Cardiac fibroblast (primary cell): ENCODE data around the gene TMPRSS3.

Source experiments
- DNase-seq, 2 donors: peaks; one replicate each; pipeline versions ENCODE4 v3.0.0 to v3.0.0-alpha.2; 2010; ENCODE audit warnings: low read depth in 2 of 2
- H3K4me3 ChIP-seq, 2 donors: replicated peaks in 1 of 2; 1 replicate in 1 of 2; 2 replicates in 1 of 2; pipeline ENCODE4 v1.5.1; 2011; ENCODE audit warnings: low read depth in 2 of 2, low read length in 2 of 2, mild to moderate bottlenecking in 2 of 2, moderate library complexity in 1 of 2
- CTCF ChIP-seq: IDR thresholded peaks from one replicate; pipeline ENCODE4 v1.5.1; 2011; ENCODE audit warnings: low read depth, mild to moderate bottlenecking, low read length, inconsistent platforms

The TMPRSS3 gene

GRCh38 chr21:42429021-42429420 lies 33.2 kb upstream of the TMPRSS3 start:
- no peak for DNase-seq

GRCh38 chr21:42427809-42428419 lies 32.1 kb upstream of the TMPRSS3 start:
- TF ChIP-seq CTCF = no peak
- H3K4me3 ChIP-seq = no peak overlapping the region
- no peak for DNase-seq

More at GRCh38 chr21:42429021-42429420, 33.2 kb upstream of the TMPRSS3 start:
- TF ChIP-seq CTCF = no peak
- H3K4me3 ChIP-seq = no peak overlapping the region

- DNase-seq = no peak
- no peak for TF ChIP-seq CTCF
- no peak overlapping the region for H3K4me3 ChIP-seq
These were observed 31.1 kb upstream of the TMPRSS3 start for GRCh38 chr21:42426876-42427480.

GRCh38 chr21:42426424-42426823 lies 30.6 kb upstream of the TMPRSS3 start:
- DNase-seq = no peak

GRCh38 chr21:42425591-42425990 lies 29.7 kb upstream of the TMPRSS3 start:
- DNase-seq = no peak
- TF ChIP-seq CTCF = no peak
- H3K4me3 ChIP-seq = no peak overlapping the region

More at GRCh38 chr21:42426424-42426823, 30.6 kb upstream of the TMPRSS3 start:
- no peak for TF ChIP-seq CTCF
- H3K4me3 ChIP-seq = no peak overlapping the region

- H3K4me3 ChIP-seq = no peak overlapping the region
- TF ChIP-seq CTCF = no peak
- no peak for DNase-seq
These were observed 29.2 kb upstream of the TMPRSS3 start for GRCh38 chr21:42424914-42425541.
